HEK293 (cell line): ENCODE results near the gene RRP15.
A peak's percentile ranks its signal among the peaks of the same experiment; 100 is the strongest.

Source experiments
- CTCF ChIA-PET: fragments of 350-600 bp; formaldehyde crosslinking; extraction: SDS; loops from one replicate; lab custom pipeline; 2021; ENCODE audit warnings: antibody characterized with exemption; lab: Yijun Ruan, JAX
- POLR2A ChIA-PET: fragments of 300-600 bp; formaldehyde crosslinking; extraction: SDS; loops from one replicate; lab custom pipeline; 2020; ENCODE audit warnings: antibody characterized with exemption, inconsistent platforms; lab: Yijun Ruan, JAX
- H3K27ac ChIP-seq: fragments of 200-500 bp; sonication (Bioruptor generic); 2 replicates; pipeline ENCODE4 v1.5.1; 2014; ENCODE audit warnings: low read depth, low read length, control low read depth, inconsistent platforms; ENCODE audit errors: extremely low read depth
- H3K36me3 ChIP-seq, 2 experiments: fragments of 200-500 bp in 1 of 2; sonication (Bioruptor generic) in 1 of 2; 1 replicate in 1 of 2; 2 replicates in 1 of 2; pipeline ENCODE4 v1.5.1; 2014 to 2017; ENCODE audit warnings: inconsistent platforms in 2 of 2, low read length in 2 of 2; ENCODE audit not compliant: control insufficient read depth in 2 of 2, insufficient read depth in 1 of 2
- H3K4me1 ChIP-seq: fragments of 200-500 bp; sonication (Bioruptor generic); 2 replicates; pipeline ENCODE4 v1.5.1; 2014; ENCODE audit warnings: mild to moderate bottlenecking, low read length, inconsistent platforms; ENCODE audit not compliant: control insufficient read depth, insufficient read depth
- H3K4me3 ChIP-seq: 2 replicates; pipeline ENCODE4 v1.5.1; 2011; ENCODE audit warnings: low read depth, mild to moderate bottlenecking, control low read depth, low read length, moderate library complexity
- H3K9me3 ChIP-seq: fragments of 200-500 bp; sonication (Bioruptor generic); 2 replicates; pipeline ENCODE4 v1.5.1; 2014; ENCODE audit warnings: low read depth, low read length, inconsistent platforms; ENCODE audit not compliant: control insufficient read depth, insufficient read depth
- BCL11A ChIP-seq: fragments of 450-650 bp; formaldehyde crosslinking; IDR thresholded peaks from 2 replicates; pipeline ENCODE4 v1.5.1; 2016; ENCODE audit warnings: low read depth, missing biosample characterization, missing genetic modification characterization
- GFI1B ChIP-seq: fragments of 450-650 bp; formaldehyde crosslinking; IDR thresholded peaks from 2 replicates; pipeline ENCODE4 v1.5.1; 2016; ENCODE audit warnings: missing biosample characterization, missing genetic modification characterization
- MZF1 ChIP-seq: fragments of 450-650 bp; formaldehyde crosslinking; IDR thresholded peaks from 2 replicates; pipeline ENCODE4 v1.5.1; 2017; ENCODE audit warnings: missing biosample characterization, missing genetic modification characterization, borderline replicate concordance
- REST ChIP-seq: fragments of 450-650 bp; formaldehyde crosslinking; IDR thresholded peaks from 2 replicates; pipeline ENCODE4 v1.5.1; 2016; ENCODE audit warnings: missing biosample characterization, missing genetic modification characterization
- ZBTB10 ChIP-seq: fragments of 450-650 bp; formaldehyde crosslinking; IDR thresholded peaks from 2 replicates; pipeline ENCODE4 v1.5.1; 2016; ENCODE audit warnings: missing biosample characterization, missing genetic modification characterization
- ZBTB17 ChIP-seq: fragments of 450-650 bp; formaldehyde crosslinking; IDR thresholded peaks from 2 replicates; pipeline ENCODE4 v1.5.1; 2016; ENCODE audit warnings: missing biosample characterization, missing genetic modification characterization
- ZBTB26 ChIP-seq: fragments of 450-650 bp; formaldehyde crosslinking; optimal IDR thresholded peaks from 2 replicates; pipeline ENCODE3; 2016; ENCODE audit warnings: missing biosample characterization, mild to moderate bottlenecking, missing genetic modification characterization
- ZIC2 ChIP-seq: fragments of 450-650 bp; formaldehyde crosslinking; IDR thresholded peaks from 2 replicates; pipeline ENCODE4 v1.5.1; 2016; ENCODE audit warnings: missing biosample characterization, missing genetic modification characterization
- ZNF10 ChIP-seq: fragments of 450-650 bp; formaldehyde crosslinking; IDR thresholded peaks from 2 replicates; pipeline ENCODE4 v1.5.1; 2017; ENCODE audit warnings: missing biosample characterization, missing genetic modification characterization
- ZNF221 ChIP-seq: fragments of 450-650 bp; formaldehyde crosslinking; IDR thresholded peaks from 2 replicates; pipeline ENCODE4 v1.5.1; 2017; ENCODE audit warnings: missing biosample characterization, missing genetic modification characterization, borderline replicate concordance
- ZNF223 ChIP-seq: fragments of 450-650 bp; formaldehyde crosslinking; IDR thresholded peaks from 2 replicates; pipeline ENCODE4 v1.5.1; 2016; ENCODE audit warnings: missing biosample characterization, missing genetic modification characterization
- ZNF26 ChIP-seq: fragments of 450-650 bp; formaldehyde crosslinking; IDR thresholded peaks from 2 replicates; pipeline ENCODE4 v1.5.1; 2016; ENCODE audit warnings: missing biosample characterization, missing genetic modification characterization
- ZNF366 ChIP-seq: fragments of 450-650 bp; formaldehyde crosslinking; conservative IDR thresholded peaks from 2 replicates; pipeline ENCODE4 v1.5.1; 2016; ENCODE audit warnings: missing biosample characterization, missing genetic modification characterization
- ZNF426 ChIP-seq: fragments of 450-650 bp; formaldehyde crosslinking; IDR thresholded peaks from 2 replicates; pipeline ENCODE4 v1.5.1; 2017; ENCODE audit warnings: missing biosample characterization, missing genetic modification characterization, mild to moderate bottlenecking, inconsistent platforms, moderate library complexity
- ZNF623 ChIP-seq: fragments of 450-650 bp; formaldehyde crosslinking; IDR thresholded peaks from 2 replicates; pipeline ENCODE4 v1.5.1; 2016; ENCODE audit warnings: missing biosample characterization, missing genetic modification characterization
- ZNF624 ChIP-seq: fragments of 450-650 bp; formaldehyde crosslinking; IDR thresholded peaks from 2 replicates; pipeline ENCODE4 v1.5.1; 2017; ENCODE audit warnings: missing biosample characterization, missing genetic modification characterization
- ZNF639 ChIP-seq: fragments of 450-650 bp; formaldehyde crosslinking; IDR thresholded peaks from 2 replicates; pipeline ENCODE4 v1.5.1; 2016; ENCODE audit warnings: missing biosample characterization, missing genetic modification characterization
- ZNF645 ChIP-seq: fragments of 450-650 bp; formaldehyde crosslinking; IDR thresholded peaks from 2 replicates; pipeline ENCODE4; 2016; ENCODE audit warnings: missing biosample characterization, missing genetic modification characterization

Gene RRP15

GRCh38 chr1:218349348-218350034, 64.4 kb downstream of the RRP15 start:
- ChIA-PET POLR2A (no interaction called here), CTCF (interaction anchor here (0.6 to 1.2 kb wide), 5 partner anchors 11 to 1312 kb away, joined by 3 read pairs; no protein-coding TSS in a partner anchor)
- peaks cover 3% of the 10 kb centered on the region for H3K4me1 ChIP-seq
- H3K4me3 ChIP-seq: no peak overlapping the region
- no peaks in the 10 kb centered on the region for H3K36me3 ChIP-seq
- TF ChIP-seq ZNF624 (tag by site-specific recombination) (no peak), ZNF10 (peak; percentile 69), ZNF639 (tag by site-specific recombination) (no peak)
- no peak overlapping the region for H3K27ac ChIP-seq
- no peaks in the 10 kb centered on the region for H3K9me3 ChIP-seq

- H3K4me3 ChIP-seq: no peak overlapping the region
- no peak overlapping the region for H3K27ac ChIP-seq
- H3K9me3 ChIP-seq: no peaks in the 10 kb centered on the region
- H3K4me1 ChIP-seq: peaks cover 3% of the 10 kb centered on the region
- CTCF ChIA-PET: interaction anchor here (1.0 kb wide), 1 partner anchor 11 kb away, joined by 5 read pairs; no protein-coding TSS in a partner anchor
- POLR2A ChIA-PET: no interaction called here
- TF ChIP-seq ZNF645 (tag by site-specific recombination) (no peak), ZIC2 (tag by site-specific recombination) (no peak), ZNF26 (no peak), ZBTB26 (tag by site-specific recombination) (no peak), REST (tag by site-specific recombination) (no peak), MZF1 (tag by site-specific recombination) (no peak), ZBTB10 (tag by site-specific recombination) (no peak), ZBTB17 (tag by site-specific recombination) (no peak), ZNF426 (tag by site-specific recombination) (no peak), ZNF223 (tag by site-specific recombination) (no peak), GFI1B (tag by site-specific recombination) (no peak), ZNF623 (tag by site-specific recombination) (no peak), BCL11A (tag by site-specific recombination) (no peak), ZNF221 (tag by site-specific recombination) (no peak), ZNF639 (tag by site-specific recombination) (no peak), ZNF366 (tag by site-specific recombination) (no peak)
- TF ChIP-seq, all 188 proteins: peak for 0
- no peaks in the 10 kb centered on the region for H3K36me3 ChIP-seq
These were observed 65.0 kb downstream of the RRP15 start for GRCh38 chr1:218350035-218350525.
